D721Med (cell line): Measurements from ENCODE around the gene SFXN1.

Source experiments
- DNase-seq: peaks from one replicate; pipeline ENCODE4 v3.0.0; 2011; ENCODE audit warnings: low spot score; ENCODE audit not compliant: insufficient read length
- FAIRE-seq: peaks from 2 replicates; lab custom pipeline; 2011; peaks lifted over from hg19 to GRCh38; lab: Jason Lieb, UNC
- CTCF ChIP-seq: IDR thresholded peaks from 2 replicates; pipeline ENCODE4 v1.5.1; 2012; ENCODE audit warnings: mild to moderate bottlenecking, control low read depth; ENCODE audit not compliant: insufficient read depth; ENCODE audit errors: missing control alignments

SFXN1 gene

GRCh38 chr5:175472378-175472777, 6.0 kb upstream of the SFXN1 start:
- TF ChIP-seq CTCF: no peak
- DNase-seq (no peak), FAIRE-seq (no peak)

GRCh38 chr5:175475248-175475647, 3.1 kb upstream of the SFXN1 start:
- DNase-seq (no peak), FAIRE-seq (no peak)
- no peak for TF ChIP-seq CTCF

- no peak for FAIRE-seq
- TF ChIP-seq CTCF: no peak
- DNase-seq: no peak
Observed at GRCh38 chr5:175477440-175477839, 920 bp upstream of the SFXN1 start.

GRCh38 chr5:175478008-175478383, 364 bp upstream of the SFXN1 start:
- no peak for TF ChIP-seq CTCF
- FAIRE-seq: no peak
- DNase-seq: no peak

- no peak for FAIRE-seq
- DNase-seq: no peak
- TF ChIP-seq CTCF: no peak
Observed at GRCh38 chr5:175479125-175479881, 943 bp downstream of the SFXN1 start.

GRCh38 chr5:175483337-175483736, 5.0 kb downstream of the SFXN1 start:
- no peak for DNase-seq
- FAIRE-seq: no peak
- TF ChIP-seq CTCF: no peak

GRCh38 chr5:175484322-175484721, 6.0 kb downstream of the SFXN1 start:
- DNase-seq (no peak), FAIRE-seq (no peak)
- no peak for TF ChIP-seq CTCF
